Stimulated activated CD8-positive, alpha-beta memory T cell treated with anti-CD3 and anti-CD28 coated beads, Interleukin-12 subunit alpha, Interleukin-12 subunit beta, amount 100 ng/mL, for 1 hour (primary cell): ENCODE results near the gene ZDHHC5.
"Not testable (repeated sequence)": the region's sequence is repeated elsewhere in the genome, so short reads cannot be mapped to it uniquely, and the experiment has no call there.

Experiments
- DNase-seq: peaks from one replicate; pipeline ENCODE4 v3.0.0-alpha.2; 2020; ENCODE audit warnings: low read depth

Gene ZDHHC5

GRCh38 chr11:57667117-57667735 is 688 bp upstream of the ZDHHC5 start:
- DNase-seq: peak; percentile 87

GRCh38 chr11:57668434-57668782 is 494 bp downstream of the ZDHHC5 start:
- DNase-seq: no peak

GRCh38 chr11:57674251-57674650 is 6.3 kb downstream of the ZDHHC5 start:
- no peak for DNase-seq

- no peak for DNase-seq
Observed at GRCh38 chr11:57675176-57675941, 7.4 kb downstream of the ZDHHC5 start.

GRCh38 chr11:57679396-57679795 is 11.5 kb downstream of the ZDHHC5 start:
- no peak for DNase-seq

- DNase-seq: no peak
Observed at GRCh38 chr11:57680552-57680874, 12.6 kb downstream of the ZDHHC5 start.

- no peak for DNase-seq
Observed at GRCh38 chr11:57681168-57681567, 13.3 kb downstream of the ZDHHC5 start.

- not testable (repeated sequence) for DNase-seq
Observed at GRCh38 chr11:57690474-57690873, 22.6 kb downstream of the ZDHHC5 start.

GRCh38 chr11:57698843-57699365 is 31.0 kb downstream of the ZDHHC5 start:
- no peak for DNase-seq

GRCh38 chr11:57699813-57700212 is 31.9 kb downstream of the ZDHHC5 start:
- DNase-seq: no peak

GRCh38 chr11:57700425-57700824 is 32.5 kb downstream of the ZDHHC5 start:
- no peak for DNase-seq

- no peak for DNase-seq
Observed at GRCh38 chr11:57703341-57703740, 35.4 kb downstream of the ZDHHC5 start.

GRCh38 chr11:57704932-57705331 is 37.0 kb downstream of the ZDHHC5 start:
- no peak for DNase-seq

GRCh38 chr11:57705432-57705831 is 37.5 kb downstream of the ZDHHC5 start:
- DNase-seq: not testable (repeated sequence)

- DNase-seq: no peak
Observed at GRCh38 chr11:57709802-57710367, 42.0 kb downstream of the ZDHHC5 start.

GRCh38 chr11:57711414-57712255 is 43.7 kb downstream of the ZDHHC5 start, which contains the start of gene MED19:
Gene MED19, minus strand, starts transcription at chr11:57712215. Its CDS starts 36 bp downstream, at chr11:57712179.
- peak; percentile 49 for DNase-seq

- peak; percentile 82 for DNase-seq
Observed at GRCh38 chr11:57712256-57713150, 44.6 kb downstream of the ZDHHC5 start, which contains the start of gene TMX2. Gene TMX2, plus strand, starts transcription at chr11:57712593. Its CDS starts 26 bp downstream, at chr11:57712619.

- DNase-seq: no peak
Observed at GRCh38 chr11:57713835-57714234, 45.9 kb downstream of the ZDHHC5 start.

- not testable (repeated sequence) for DNase-seq
Observed at GRCh38 chr11:57716726-57717125, 48.8 kb downstream of the ZDHHC5 start.

GRCh38 chr11:57727185-57727584 is 59.3 kb downstream of the ZDHHC5 start:
- no peak for DNase-seq

- DNase-seq: no peak
Observed at GRCh38 chr11:57728829-57729228, 60.9 kb downstream of the ZDHHC5 start.
